Ovary (tissue), 3 donors: ENCODE results near the gene ADK.

Experiments
- EP300 ChIP-seq: sonication (generic); formaldehyde crosslinking; IDR thresholded peaks from one replicate; pipeline ENCODE4 v1.6.1; 2017; ENCODE audit warnings: antibody characterized with exemption
- POLR2A ChIP-seq: fragments of 450-650 bp; IDR thresholded peaks from one replicate; pipeline ENCODE4 v1.6.1; 2017; ENCODE audit warnings: antibody characterized with exemption, mild to moderate bottlenecking, moderate library complexity
- TF ChIP-seq, protein P1 (sequence below), 3 donors: fragments of 450-650 bp in 2 of 3; fragments of 200-600 bp in 1 of 3; IDR thresholded peaks; one replicate each; pipeline versions ENCODE4 v1.5.1 to v1.8.0; 2016 to 2022; ENCODE audit warnings: antibody characterized with exemption in 3 of 3, mild to moderate bottlenecking in 1 of 3
- donor health status: DM: no; HTN: no; CAD: no.

DNA sequence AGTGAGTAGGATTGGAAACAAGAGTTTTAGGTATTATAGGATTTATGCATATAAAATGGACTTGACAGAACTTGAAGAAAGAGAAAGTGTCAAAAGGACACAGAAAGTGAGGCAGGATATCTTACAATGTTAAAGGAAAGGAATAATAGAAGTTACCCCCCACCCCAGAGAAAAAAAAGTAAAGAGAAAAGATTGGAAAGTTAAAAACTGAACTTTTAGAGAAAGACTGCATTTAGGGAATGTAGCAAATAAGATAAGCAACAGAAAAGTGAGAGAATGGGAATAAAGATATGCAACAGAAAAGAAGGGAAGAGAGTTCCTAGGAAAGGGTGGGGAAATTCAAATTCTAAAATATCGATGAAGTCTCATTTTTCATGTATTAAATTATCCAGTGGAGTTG lies 424.9 kb downstream of the ADK start:
- TF ChIP-seq, protein P1, sequence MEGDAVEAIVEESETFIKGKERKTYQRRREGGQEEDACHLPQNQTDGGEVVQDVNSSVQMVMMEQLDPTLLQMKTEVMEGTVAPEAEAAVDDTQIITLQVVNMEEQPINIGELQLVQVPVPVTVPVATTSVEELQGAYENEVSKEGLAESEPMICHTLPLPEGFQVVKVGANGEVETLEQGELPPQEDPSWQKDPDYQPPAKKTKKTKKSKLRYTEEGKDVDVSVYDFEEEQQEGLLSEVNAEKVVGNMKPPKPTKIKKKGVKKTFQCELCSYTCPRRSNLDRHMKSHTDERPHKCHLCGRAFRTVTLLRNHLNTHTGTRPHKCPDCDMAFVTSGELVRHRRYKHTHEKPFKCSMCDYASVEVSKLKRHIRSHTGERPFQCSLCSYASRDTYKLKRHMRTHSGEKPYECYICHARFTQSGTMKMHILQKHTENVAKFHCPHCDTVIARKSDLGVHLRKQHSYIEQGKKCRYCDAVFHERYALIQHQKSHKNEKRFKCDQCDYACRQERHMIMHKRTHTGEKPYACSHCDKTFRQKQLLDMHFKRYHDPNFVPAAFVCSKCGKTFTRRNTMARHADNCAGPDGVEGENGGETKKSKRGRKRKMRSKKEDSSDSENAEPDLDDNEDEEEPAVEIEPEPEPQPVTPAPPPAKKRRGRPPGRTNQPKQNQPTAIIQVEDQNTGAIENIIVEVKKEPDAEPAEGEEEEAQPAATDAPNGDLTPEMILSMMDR (IDR thresholded peaks at IDR 0.05): no peak
- TF ChIP-seq POLR2A (no peak), EP300 (no peak)
